ENCODE results near the gene GPRC5C.
"Not testable (repeated sequence)": the region's sequence is repeated elsewhere in the genome, so short reads cannot be mapped to it uniquely, and the experiment has no call there.

The GPRC5C gene

DNA sequence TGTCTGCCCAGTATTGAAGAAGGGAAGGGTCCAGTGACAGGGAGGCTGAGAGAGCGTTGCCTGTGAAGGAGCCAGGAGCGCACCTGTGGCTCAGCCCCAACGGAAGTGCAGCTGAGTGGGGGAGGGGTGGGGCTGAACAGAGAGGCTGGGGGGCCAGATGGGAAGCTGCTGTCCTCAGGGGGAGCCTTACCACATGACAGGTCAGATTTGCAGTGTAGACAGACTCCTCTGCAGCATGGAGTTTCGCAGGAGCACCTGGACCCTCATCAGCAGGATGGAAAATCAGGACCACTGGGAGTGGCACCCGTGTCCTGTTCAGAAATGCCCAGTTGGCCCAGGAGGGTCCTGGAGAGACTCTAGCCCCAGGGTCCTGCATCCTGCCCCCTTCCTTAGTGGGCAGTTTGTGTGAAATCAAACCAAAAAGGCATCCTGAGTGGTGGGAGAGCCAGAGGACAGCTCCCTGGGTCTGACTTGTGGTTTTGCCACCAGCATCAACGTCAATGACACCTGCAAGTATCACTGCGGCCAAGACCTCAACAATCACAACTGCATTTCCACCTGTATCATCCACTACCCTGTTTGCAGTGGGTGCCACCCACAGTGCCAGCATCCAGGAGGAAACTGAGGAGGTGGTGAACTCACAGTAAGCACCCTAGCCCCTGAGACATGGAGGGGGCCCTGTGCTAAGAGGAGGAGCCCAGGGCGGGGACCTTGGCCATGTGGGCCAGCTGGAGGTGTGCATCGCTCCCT, 42.3 kb downstream of the GPRC5C start:
- DNase-seq (ENCODE audit: low read depth in 2 of 2): no peak

GRCh38 chr17:74475189-74475588, 43.3 kb downstream of the GPRC5C start:
- DNase-seq (ENCODE audit: low read depth in 2 of 2): no peak

DNA sequence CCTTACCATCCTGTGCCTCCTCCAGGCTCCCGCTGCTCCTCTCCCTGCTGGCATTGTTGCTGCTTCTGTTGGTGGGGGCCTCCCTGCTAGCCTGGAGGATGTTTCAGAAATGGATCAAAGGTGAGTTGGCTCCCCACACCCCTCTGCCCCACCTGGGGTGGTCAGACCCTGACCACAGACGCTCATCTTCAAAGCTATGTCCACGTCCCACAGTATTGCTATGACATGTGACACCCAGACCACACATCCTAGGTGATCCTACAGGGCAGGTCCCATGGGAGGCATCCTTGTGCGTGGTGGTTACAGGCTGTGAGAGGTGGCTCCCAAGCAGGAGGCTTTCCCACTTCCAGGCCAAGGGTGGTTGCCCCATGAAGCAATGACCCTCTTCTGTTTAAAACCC, 45.5 kb downstream of the GPRC5C start:
- DNase-seq (ENCODE audit: low read depth in 2 of 2): no peak

DNA sequence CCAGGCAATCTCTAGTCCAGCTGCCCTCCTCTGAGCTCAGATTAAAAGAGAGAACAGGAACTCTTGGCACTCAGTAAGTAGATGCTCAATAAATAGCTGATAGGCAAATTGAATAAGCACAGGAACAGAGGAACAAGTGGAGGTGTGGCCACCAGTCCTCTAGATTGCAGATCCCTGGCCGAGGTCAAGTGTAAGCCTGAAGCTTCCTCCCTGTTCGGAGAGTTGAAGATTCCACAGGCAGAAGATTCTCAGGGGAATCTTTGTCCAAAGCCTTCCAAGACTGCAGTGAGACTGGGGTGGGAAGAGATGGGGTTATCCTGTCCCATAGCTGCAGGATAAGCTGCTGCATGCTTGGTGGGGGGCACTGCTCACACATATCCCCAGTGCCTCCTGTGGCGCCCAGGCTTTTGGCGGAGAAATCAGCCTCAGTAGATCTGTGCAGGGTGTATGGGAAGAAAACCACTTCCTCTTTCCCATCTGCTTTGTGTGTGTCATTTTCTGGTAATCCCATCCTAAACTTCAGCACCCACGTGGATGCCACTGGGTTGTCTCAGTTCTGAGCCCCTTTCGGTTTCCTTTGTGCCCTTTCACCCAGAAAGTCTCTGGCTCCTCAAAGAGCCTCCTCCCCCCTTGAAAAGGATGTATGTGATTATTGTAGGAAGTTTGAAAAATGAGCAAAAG, 46.7 kb downstream of the GPRC5C start:
- no peak for DNase-seq (ENCODE audit: low read depth in 2 of 2)

DNA sequence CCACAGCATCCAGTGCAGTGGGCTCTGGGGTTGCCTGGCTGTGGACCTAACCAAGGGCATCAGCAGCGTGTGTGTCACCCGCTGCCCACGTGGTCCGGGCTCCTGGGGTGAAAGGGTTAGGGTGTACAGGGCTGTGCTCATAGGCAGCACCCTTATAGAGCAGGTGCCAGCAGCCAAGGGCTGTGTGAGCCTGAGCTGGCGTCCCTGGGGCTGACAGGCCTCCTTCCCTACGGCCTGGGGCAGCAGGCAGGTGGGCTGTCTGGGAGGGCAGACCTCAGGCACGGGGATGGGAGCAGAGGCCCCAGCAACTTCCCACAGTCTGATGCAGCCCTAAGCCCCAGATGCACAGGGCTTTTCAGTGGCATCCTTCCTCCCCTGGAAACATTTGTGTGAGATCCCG, 48.4 kb downstream of the GPRC5C start:
- no peak for DNase-seq (ENCODE audit: low read depth in 2 of 2)

DNA sequence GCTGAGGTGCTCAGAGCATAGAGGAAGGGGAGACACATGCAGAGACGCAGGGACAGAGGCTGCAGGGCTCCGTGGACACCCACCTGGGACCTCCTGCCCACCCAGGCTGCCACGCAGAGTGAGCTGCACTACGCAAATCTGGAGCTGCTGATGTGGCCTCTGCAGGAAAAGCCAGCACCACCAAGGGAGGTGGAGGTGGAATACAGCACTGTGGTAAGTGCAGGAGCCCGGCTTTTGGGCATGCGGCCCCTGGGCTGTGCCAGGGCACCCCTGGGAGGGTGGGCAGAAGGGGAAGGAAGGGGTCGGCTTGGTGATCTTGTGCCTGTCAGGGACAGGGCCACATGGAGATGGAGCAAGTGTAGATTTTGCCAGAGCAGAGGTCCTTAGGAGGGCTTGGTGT, 49.7 kb downstream of the GPRC5C start:
- no peak for DNase-seq (ENCODE audit: low read depth in 2 of 2)

- no peak for DNase-seq (ENCODE audit: low read depth in 2 of 2)
Measured at GRCh38 chr17:74484066-74484465, 52.2 kb downstream of the GPRC5C start.

DNA sequence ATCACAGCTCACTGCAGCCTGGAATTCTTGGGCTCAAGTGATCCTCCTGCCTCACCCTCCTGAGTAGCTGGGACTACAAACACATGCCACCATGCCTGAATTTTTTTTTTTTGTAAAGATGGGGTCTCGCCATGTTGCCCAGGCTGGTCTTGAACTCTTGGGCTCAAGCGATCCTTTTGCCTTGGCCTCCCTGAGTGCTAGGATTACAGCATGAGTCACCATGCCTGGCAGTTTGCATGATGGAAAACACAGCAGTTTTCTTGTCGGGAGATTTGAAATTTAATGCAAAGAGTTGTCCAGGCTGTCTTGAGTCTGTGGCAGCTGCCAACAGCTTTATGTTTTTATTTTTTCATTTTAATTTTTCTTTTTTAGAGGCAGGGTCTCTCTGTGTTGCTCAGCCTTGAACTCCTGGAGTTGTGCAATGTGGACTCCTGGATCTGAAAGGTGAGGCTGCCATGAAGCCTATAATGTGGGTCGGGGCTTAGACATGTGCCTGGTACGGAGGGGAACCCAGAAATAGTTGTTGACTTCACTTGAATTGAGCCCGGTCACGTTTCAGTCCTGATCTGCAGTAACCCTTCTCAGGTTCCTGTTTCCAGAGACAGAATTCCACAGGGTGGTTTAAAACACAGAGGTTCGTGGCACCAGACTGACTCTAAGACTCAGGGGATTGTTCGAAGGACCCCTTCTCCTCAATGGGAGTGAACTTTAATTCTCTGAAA, 53.3 kb downstream of the GPRC5C start:
- no peak for DNase-seq (ENCODE audit: low read depth in 2 of 2)

GRCh38 chr17:74485841-74486240, 54.0 kb downstream of the GPRC5C start:
- DNase-seq (ENCODE audit: low read depth in 2 of 2): no peak

- not testable (repeated sequence) for DNase-seq (ENCODE audit: low read depth in 2 of 2)
Measured at GRCh38 chr17:74488276-74488675, 56.4 kb downstream of the GPRC5C start.

- no peak for DNase-seq (ENCODE audit: low read depth in 2 of 2)
Measured at GRCh38 chr17:74490716-74491115, 58.8 kb downstream of the GPRC5C start.

DNA sequence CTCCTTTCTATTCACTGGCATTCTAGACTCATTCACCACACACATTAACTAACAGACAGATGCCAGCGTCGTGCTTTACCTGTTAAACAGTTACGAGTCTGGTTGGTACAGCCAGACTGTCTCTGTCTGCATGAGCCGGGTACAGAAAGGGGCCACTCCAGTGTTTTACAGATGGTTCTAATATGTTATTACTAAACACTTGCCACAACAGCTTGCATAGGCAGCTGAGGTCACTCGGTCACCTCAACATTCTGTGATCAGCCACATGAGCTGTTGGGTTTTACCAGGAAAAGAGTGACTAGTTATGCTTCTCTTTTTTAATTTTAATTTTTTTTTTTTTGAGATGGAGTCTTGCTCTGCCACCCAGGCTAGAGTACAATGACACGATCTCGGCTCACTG, 59.7 kb downstream of the GPRC5C start:
- DNase-seq (ENCODE audit: low read depth in 2 of 2): no peak

GRCh38 chr17:74493331-74493833, 61.5 kb downstream of the GPRC5C start:
- no peak for DNase-seq (ENCODE audit: low read depth in 2 of 2)

All from stimulated activated CD8-positive, alpha-beta memory T cell treated with anti-CD3 and anti-CD28 coated beads, Interleukin-7, amount 100 ng/mL, for 4 hours (primary cell).